Measurements from ENCODE around the gene SH3BP4.

The SH3BP4 gene

GRCh38 chr2:235021752-235022151, 69.9 kb downstream of the SH3BP4 start:
- TF ChIP-seq EZH2phosphoT487 (IDR thresholded peaks at IDR 0.05; ENCODE audit: borderline replicate concordance, low read length): no peak
- TF ChIP-seq, protein P1, sequence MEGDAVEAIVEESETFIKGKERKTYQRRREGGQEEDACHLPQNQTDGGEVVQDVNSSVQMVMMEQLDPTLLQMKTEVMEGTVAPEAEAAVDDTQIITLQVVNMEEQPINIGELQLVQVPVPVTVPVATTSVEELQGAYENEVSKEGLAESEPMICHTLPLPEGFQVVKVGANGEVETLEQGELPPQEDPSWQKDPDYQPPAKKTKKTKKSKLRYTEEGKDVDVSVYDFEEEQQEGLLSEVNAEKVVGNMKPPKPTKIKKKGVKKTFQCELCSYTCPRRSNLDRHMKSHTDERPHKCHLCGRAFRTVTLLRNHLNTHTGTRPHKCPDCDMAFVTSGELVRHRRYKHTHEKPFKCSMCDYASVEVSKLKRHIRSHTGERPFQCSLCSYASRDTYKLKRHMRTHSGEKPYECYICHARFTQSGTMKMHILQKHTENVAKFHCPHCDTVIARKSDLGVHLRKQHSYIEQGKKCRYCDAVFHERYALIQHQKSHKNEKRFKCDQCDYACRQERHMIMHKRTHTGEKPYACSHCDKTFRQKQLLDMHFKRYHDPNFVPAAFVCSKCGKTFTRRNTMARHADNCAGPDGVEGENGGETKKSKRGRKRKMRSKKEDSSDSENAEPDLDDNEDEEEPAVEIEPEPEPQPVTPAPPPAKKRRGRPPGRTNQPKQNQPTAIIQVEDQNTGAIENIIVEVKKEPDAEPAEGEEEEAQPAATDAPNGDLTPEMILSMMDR (IDR thresholded peaks at IDR 0.05; ENCODE audit: low read depth, low read length, poor library complexity, severe bottlenecking): no peak
- Histone ChIP-seq H3K79me2 (ENCODE audit: control insufficient read depth, low read length) (no peaks in the 10 kb centered on the region), H3F3A (ENCODE audit: control insufficient read depth, insufficient read depth) (no peaks in the 10 kb centered on the region), H3K9me2 (replicated peaks; ENCODE audit: control insufficient read depth, low read length) (no peaks in the 10 kb centered on the region), H3K27ac (ENCODE audit: low read depth, low read length) (no peak overlapping the region), H3K36me3 (ENCODE audit: control insufficient read depth, low read length) (no peaks in the 10 kb centered on the region), H3K27me3 (ENCODE audit: control insufficient read depth, low read length) (no peaks in the 10 kb centered on the region), H4K20me1 (ENCODE audit: control insufficient read depth, insufficient read depth, low read depth, low read length) (no peaks in the 10 kb centered on the region), H3K4me1 (ENCODE audit: control insufficient read depth, low read length) (no peaks in the 10 kb centered on the region), H3K9me3 (ENCODE audit: control insufficient read depth, insufficient read depth, low read length) (no peaks in the 10 kb centered on the region), H3K4me3 (ENCODE audit: low read length) (no peak overlapping the region), H3K4me2 (ENCODE audit: low read length) (no peak overlapping the region)

GRCh38 chr2:235024191-235024860, 72.5 kb downstream of the SH3BP4 start:
- H3K27me3 ChIP-seq (ENCODE audit: control insufficient read depth, low read length): no peaks in the 10 kb centered on the region
- no peaks in the 10 kb centered on the region for H3K9me3 ChIP-seq (ENCODE audit: control insufficient read depth, insufficient read depth, low read length)
- no peaks in the 10 kb centered on the region for H3K9me2 ChIP-seq (replicated peaks; ENCODE audit: control insufficient read depth, low read length)
- H3F3A ChIP-seq (ENCODE audit: control insufficient read depth, insufficient read depth): no peaks in the 10 kb centered on the region
- no peak overlapping the region for H3K4me2 ChIP-seq (ENCODE audit: low read length)
- H3K79me2 ChIP-seq (ENCODE audit: control insufficient read depth, low read length): no peaks in the 10 kb centered on the region
- no peaks in the 10 kb centered on the region for H3K4me1 ChIP-seq (ENCODE audit: control insufficient read depth, low read length)
- no peaks in the 10 kb centered on the region for H4K20me1 ChIP-seq (ENCODE audit: control insufficient read depth, insufficient read depth, low read depth, low read length)
- no peak overlapping the region for H3K27ac ChIP-seq (ENCODE audit: low read depth, low read length)
- no peaks in the 10 kb centered on the region for H3K36me3 ChIP-seq (ENCODE audit: control insufficient read depth, low read length)
- no peak overlapping the region for H3K4me3 ChIP-seq (ENCODE audit: low read length)
- TF ChIP-seq, protein P1 (IDR thresholded peaks at IDR 0.05; ENCODE audit: low read depth, low read length, poor library complexity, severe bottlenecking): no peak
- TF ChIP-seq EZH2phosphoT487 (IDR thresholded peaks at IDR 0.05; ENCODE audit: borderline replicate concordance, low read length): no peak

- Histone ChIP-seq H3K9me3 (ENCODE audit: control insufficient read depth, insufficient read depth, low read length) (no peaks in the 10 kb centered on the region), H3K4me1 (ENCODE audit: control insufficient read depth, low read length) (no peaks in the 10 kb centered on the region), H3K27me3 (ENCODE audit: control insufficient read depth, low read length) (no peaks in the 10 kb centered on the region), H3K9me2 (replicated peaks; ENCODE audit: control insufficient read depth, low read length) (no peaks in the 10 kb centered on the region), H3K4me2 (ENCODE audit: low read length) (no peak overlapping the region), H3K79me2 (ENCODE audit: control insufficient read depth, low read length) (no peaks in the 10 kb centered on the region), H3K27ac (ENCODE audit: low read depth, low read length) (no peak overlapping the region), H4K20me1 (ENCODE audit: control insufficient read depth, insufficient read depth, low read depth, low read length) (no peaks in the 10 kb centered on the region), H3K4me3 (ENCODE audit: low read length) (no peak overlapping the region), H3F3A (ENCODE audit: control insufficient read depth, insufficient read depth) (no peaks in the 10 kb centered on the region), H3K36me3 (ENCODE audit: control insufficient read depth, low read length) (no peaks in the 10 kb centered on the region)
- no peak for TF ChIP-seq EZH2phosphoT487 (IDR thresholded peaks at IDR 0.05; ENCODE audit: borderline replicate concordance, low read length)
- TF ChIP-seq, protein P1 (IDR thresholded peaks at IDR 0.05; ENCODE audit: low read depth, low read length, poor library complexity, severe bottlenecking): no peak
Measured at GRCh38 chr2:235024931-235025773, 73.3 kb downstream of the SH3BP4 start.
